ENCODE measurements around the gene CACNA1F. TPM values are rescaled to one million over a fixed set of nuclear protein-coding genes. Genes with fewer than 3 reads are reported as not detected.

CACNA1F gene
- total and polyA plus RNA-seq, 10 of the 15 experiments (the other 5 are each of a cell fraction or from before 2014, with no cell fraction given): 0.01 to 0.32 (median 0.05) TPM; not detected in 5

- TF ChIP-seq, protein P1, sequence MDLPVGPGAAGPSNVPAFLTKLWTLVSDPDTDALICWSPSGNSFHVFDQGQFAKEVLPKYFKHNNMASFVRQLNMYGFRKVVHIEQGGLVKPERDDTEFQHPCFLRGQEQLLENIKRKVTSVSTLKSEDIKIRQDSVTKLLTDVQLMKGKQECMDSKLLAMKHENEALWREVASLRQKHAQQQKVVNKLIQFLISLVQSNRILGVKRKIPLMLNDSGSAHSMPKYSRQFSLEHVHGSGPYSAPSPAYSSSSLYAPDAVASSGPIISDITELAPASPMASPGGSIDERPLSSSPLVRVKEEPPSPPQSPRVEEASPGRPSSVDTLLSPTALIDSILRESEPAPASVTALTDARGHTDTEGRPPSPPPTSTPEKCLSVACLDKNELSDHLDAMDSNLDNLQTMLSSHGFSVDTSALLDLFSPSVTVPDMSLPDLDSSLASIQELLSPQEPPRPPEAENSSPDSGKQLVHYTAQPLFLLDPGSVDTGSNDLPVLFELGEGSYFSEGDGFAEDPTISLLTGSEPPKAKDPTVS (IDR thresholded peaks at IDR 0.05; ENCODE audit: low read depth, low read length): no peak
- TF ChIP-seq WRNIP1 (IDR thresholded peaks at IDR 0.05; ENCODE audit: borderline replicate concordance, low read depth, low read length) (no peak), SUPT20H (IDR thresholded peaks at IDR 0.05; ENCODE audit: borderline replicate concordance, control insufficient read depth, low read depth, low read length) (no peak), KDM1A (IDR thresholded peaks at IDR 0.05; ENCODE audit: borderline replicate concordance) (no peak), CHD1 (IDR thresholded peaks at IDR 0.05; ENCODE audit: low read depth, low read length) (peak; percentile 96), SIX5 (IDR thresholded peaks at IDR 0.05; ENCODE audit: low read depth, low read length, severe bottlenecking) (no peak), NBN (IDR thresholded peaks at IDR 0.05) (peak; percentile 47; the same call in 1 of the 2 replicates), RBBP5 (conservative IDR thresholded peaks at IDR 0.05) (no peak), SMC3 (IDR thresholded peaks at IDR 0.05; ENCODE audit: borderline replicate concordance, low read length) (no peak), SREBF1 (IDR thresholded peaks at IDR 0.05; ENCODE audit: low read length) (peak; percentile 92), ZZZ3 (IDR thresholded peaks at IDR 0.05; ENCODE audit: control insufficient read depth, insufficient read length, low read depth) (no peak)
- TF ChIP-seq, protein P2, sequence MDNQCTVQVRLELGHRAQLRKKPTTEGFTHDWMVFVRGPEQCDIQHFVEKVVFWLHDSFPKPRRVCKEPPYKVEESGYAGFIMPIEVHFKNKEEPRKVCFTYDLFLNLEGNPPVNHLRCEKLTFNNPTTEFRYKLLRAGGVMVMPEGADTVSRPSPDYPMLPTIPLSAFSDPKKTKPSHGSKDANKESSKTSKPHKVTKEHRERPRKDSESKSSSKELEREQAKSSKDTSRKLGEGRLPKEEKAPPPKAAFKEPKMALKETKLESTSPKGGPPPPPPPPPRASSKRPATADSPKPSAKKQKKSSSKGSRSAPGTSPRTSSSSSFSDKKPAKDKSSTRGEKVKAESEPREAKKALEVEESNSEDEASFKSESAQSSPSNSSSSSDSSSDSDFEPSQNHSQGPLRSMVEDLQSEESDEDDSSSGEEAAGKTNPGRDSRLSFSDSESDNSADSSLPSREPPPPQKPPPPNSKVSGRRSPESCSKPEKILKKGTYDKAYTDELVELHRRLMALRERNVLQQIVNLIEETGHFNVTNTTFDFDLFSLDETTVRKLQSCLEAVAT (IDR thresholded peaks at IDR 0.05): peak; percentile 66; the same call in 1 of the 2 replicates
- TF ChIP-seq, protein P3, sequence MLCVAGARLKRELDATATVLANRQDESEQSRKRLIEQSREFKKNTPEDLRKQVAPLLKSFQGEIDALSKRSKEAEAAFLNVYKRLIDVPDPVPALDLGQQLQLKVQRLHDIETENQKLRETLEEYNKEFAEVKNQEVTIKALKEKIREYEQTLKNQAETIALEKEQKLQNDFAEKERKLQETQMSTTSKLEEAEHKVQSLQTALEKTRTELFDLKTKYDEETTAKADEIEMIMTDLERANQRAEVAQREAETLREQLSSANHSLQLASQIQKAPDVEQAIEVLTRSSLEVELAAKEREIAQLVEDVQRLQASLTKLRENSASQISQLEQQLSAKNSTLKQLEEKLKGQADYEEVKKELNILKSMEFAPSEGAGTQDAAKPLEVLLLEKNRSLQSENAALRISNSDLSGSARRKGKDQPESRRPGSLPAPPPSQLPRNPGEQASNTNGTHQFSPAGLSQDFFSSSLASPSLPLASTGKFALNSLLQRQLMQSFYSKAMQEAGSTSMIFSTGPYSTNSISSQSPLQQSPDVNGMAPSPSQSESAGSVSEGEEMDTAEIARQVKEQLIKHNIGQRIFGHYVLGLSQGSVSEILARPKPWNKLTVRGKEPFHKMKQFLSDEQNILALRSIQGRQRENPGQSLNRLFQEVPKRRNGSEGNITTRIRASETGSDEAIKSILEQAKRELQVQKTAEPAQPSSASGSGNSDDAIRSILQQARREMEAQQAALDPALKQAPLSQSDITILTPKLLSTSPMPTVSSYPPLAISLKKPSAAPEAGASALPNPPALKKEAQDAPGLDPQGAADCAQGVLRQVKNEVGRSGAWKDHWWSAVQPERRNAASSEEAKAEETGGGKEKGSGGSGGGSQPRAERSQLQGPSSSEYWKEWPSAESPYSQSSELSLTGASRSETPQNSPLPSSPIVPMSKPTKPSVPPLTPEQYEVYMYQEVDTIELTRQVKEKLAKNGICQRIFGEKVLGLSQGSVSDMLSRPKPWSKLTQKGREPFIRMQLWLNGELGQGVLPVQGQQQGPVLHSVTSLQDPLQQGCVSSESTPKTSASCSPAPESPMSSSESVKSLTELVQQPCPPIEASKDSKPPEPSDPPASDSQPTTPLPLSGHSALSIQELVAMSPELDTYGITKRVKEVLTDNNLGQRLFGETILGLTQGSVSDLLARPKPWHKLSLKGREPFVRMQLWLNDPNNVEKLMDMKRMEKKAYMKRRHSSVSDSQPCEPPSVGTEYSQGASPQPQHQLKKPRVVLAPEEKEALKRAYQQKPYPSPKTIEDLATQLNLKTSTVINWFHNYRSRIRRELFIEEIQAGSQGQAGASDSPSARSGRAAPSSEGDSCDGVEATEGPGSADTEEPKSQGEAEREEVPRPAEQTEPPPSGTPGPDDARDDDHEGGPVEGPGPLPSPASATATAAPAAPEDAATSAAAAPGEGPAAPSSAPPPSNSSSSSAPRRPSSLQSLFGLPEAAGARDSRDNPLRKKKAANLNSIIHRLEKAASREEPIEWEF (IDR thresholded peaks at IDR 0.05; ENCODE audit: insufficient replicate concordance, low read depth, low read length): no peak
These were observed 66.9 kb downstream of the CACNA1F start (continued) for GRCh38 chrX:49165901-49166881.

Data from GM12878 (cell line).